B cell (primary cell): ENCODE results near the gene GBP5. TPM values are rescaled to one million over a fixed set of nuclear protein-coding genes. Genes with fewer than 3 reads are reported as not detected.

ENCODE experiments used
- ATAC-seq: fragments of 200-7000 bp; cut with Tn5 transposase; one replicate; pipeline ENCODE4 v1.10.0; 2021; ENCODE audit warnings: low read depth, mild to moderate bottlenecking, moderate number of reproducible peaks, moderate library complexity
- CTCF ChIA-PET: fragments of 350-600 bp; sonication (Branson Sonifier 250); formaldehyde crosslinking; loops from one replicate; lab custom pipeline; 2021; ENCODE audit warnings: antibody characterized with exemption, inconsistent platforms; lab: Charles Lee
- POLR2A ChIA-PET: fragments of 350-600 bp; sonication (Branson Sonifier 250); formaldehyde crosslinking; loops from one replicate; lab custom pipeline; 2021; ENCODE audit warnings: antibody characterized with exemption; lab: Charles Lee
- DNase-seq: peaks from one replicate; pipeline ENCODE4 v3.0.0; 2013
- H2AFZ ChIP-seq: 2 replicates; pipeline ENCODE4 v1.6.1; 2012; ENCODE audit warnings: mild to moderate bottlenecking, low read depth, low read length; ENCODE audit not compliant: insufficient read depth, poor library complexity, severe bottlenecking
- H3K27ac ChIP-seq, 2 donors: 1 replicate in 1 of 2; 2 replicates in 1 of 2; pipeline ENCODE4 v1.5.1; 2012 to 2013; ENCODE audit warnings: low read length in 2 of 2, mild to moderate bottlenecking in 2 of 2, moderate library complexity in 1 of 2
- H3K27me3 ChIP-seq, 4 experiments: fragments of 200-600 bp in 1 of 4; sonication (generic) in 1 of 4; replicated peaks in 1 of 4; 1 replicate in 2 of 4; 2 replicates in 2 of 4; pipeline versions ENCODE4 v1.6.1 to v1.7.0; 2013 to 2016; ENCODE audit warnings: low read length in 3 of 4, mild to moderate bottlenecking in 2 of 4, mixed read lengths in 1 of 4, moderate library complexity in 1 of 4; ENCODE audit not compliant: insufficient read depth in 4 of 4, control insufficient read depth in 3 of 4; ENCODE audit errors: control extremely low read depth in 1 of 4
- H3K36me3 ChIP-seq, 2 experiments: replicated peaks in 1 of 2; 1 replicate in 1 of 2; 2 replicates in 1 of 2; pipeline versions ENCODE4 v1.6.1 to v1.7.1; 2013; ENCODE audit warnings: low read length in 1 of 2; ENCODE audit not compliant: insufficient read depth in 2 of 2, control insufficient read depth in 1 of 2; ENCODE audit errors: control extremely low read depth in 1 of 2, extremely low read depth in 1 of 2
- H3K4me1 ChIP-seq, 2 donors: fragments of 200-600 bp in 1 of 2; sonication (generic) in 1 of 2; 1 replicate in 1 of 2; 2 replicates in 1 of 2; pipeline versions ENCODE4 v1.5.1 to v1.6.1; 2013 to 2017; ENCODE audit warnings: low read length in 2 of 2; ENCODE audit not compliant: control insufficient read depth in 2 of 2, insufficient read depth in 2 of 2
- H3K4me2 ChIP-seq: replicated peaks from 2 replicates; pipeline ENCODE3; 2012; ENCODE audit warnings: mild to moderate bottlenecking, low read depth, low read length; ENCODE audit not compliant: poor library complexity, severe bottlenecking
- H3K4me3 ChIP-seq, 5 experiments: fragments of 200-600 bp in 1 of 5; sonication (generic) in 1 of 5; 1 replicate in 3 of 5; 2 replicates in 2 of 5; pipeline versions ENCODE4 v1.5.1 to v1.7.0; 2011 to 2016; ENCODE audit warnings: low read length in 4 of 5, mild to moderate bottlenecking in 4 of 5, low read depth in 2 of 5, control low read depth in 1 of 5, moderate library complexity in 1 of 5; ENCODE audit not compliant: insufficient read depth in 1 of 5; ENCODE audit errors: control extremely low read depth in 1 of 5, extremely low read depth in 1 of 5
- H3K79me2 ChIP-seq: fragments of 200-600 bp; sonication (generic); one replicate; pipeline ENCODE4 v1.6.0; 2016; ENCODE audit warnings: low read length; ENCODE audit not compliant: control insufficient read depth, insufficient read depth
- H3K9ac ChIP-seq: fragments of 200-600 bp; sonication (generic); 2 replicates; pipeline ENCODE4 v1.6.1; 2017; ENCODE audit warnings: mild to moderate bottlenecking, low read length, moderate library complexity
- H3K9me3 ChIP-seq, 3 donors: one replicate each; pipeline versions ENCODE4 v1.6.1 to v1.7.1; 2013; ENCODE audit warnings: low read length in 2 of 3; ENCODE audit not compliant: control insufficient read depth in 2 of 3, insufficient read depth in 1 of 3; ENCODE audit errors: control extremely low read depth in 1 of 3
- H4K20me1 ChIP-seq: 2 replicates; pipeline ENCODE4 v1.6.0; 2012; ENCODE audit warnings: mild to moderate bottlenecking, low read length; ENCODE audit not compliant: insufficient read depth, control insufficient read depth, poor library complexity, severe bottlenecking
- H3K27ac Mint-ChIP-seq: one replicate; pipeline ENCODE4 v1.8.0; 2021; ENCODE audit warnings: mixed read lengths
- H3K27me3 Mint-ChIP-seq: one replicate; pipeline ENCODE4 v1.8.0; 2021; ENCODE audit warnings: mixed read lengths
- H3K4me1 Mint-ChIP-seq: one replicate; pipeline ENCODE4 v1.8.0; 2021; ENCODE audit warnings: mixed read lengths
- H3K4me3 Mint-ChIP-seq: one replicate; pipeline ENCODE4 v1.8.0; 2021; ENCODE audit warnings: mixed read lengths
- H3K9me3 Mint-ChIP-seq: one replicate; pipeline ENCODE4 v1.8.0; 2022; ENCODE audit warnings: mixed read lengths; ENCODE audit not compliant: insufficient read depth
- EZH2 ChIP-seq: IDR thresholded peaks from 2 replicates; pipeline ENCODE4 v1.6.1; 2012; ENCODE audit warnings: borderline replicate concordance, low read depth, mild to moderate bottlenecking, moderate library complexity, low read length; ENCODE audit not compliant: insufficient read depth, poor library complexity, severe bottlenecking
- WGBS: methylation state at CpG from one replicate; pipeline ENCODE4 v1.1.5; 2013; ENCODE audit warnings: missing lambda C conversion rate; ENCODE audit not compliant: insufficient coverage; 5-methylcytosine and 5-hydroxymethylcytosine counted together
- intact Hi-C: fragments of 100-400 bp; cut with micrococcal nuclease; formaldehyde crosslinking; loops from one replicate; pipeline ENCODE4 v1.10.0; 2022
- polyA plus RNA-seq: library from polyadenylated mRNA; depleted of rRNA; stranded (reverse); fragments of >200 nt; gene quantifications from 2 replicates; pipeline ENCODE4 v1.2.3, GENCODE V29; 2012
- total RNA-seq, 2 donors: library from RNA; stranded (reverse); fragments of 120-200 nt in 1 of 2; gene quantifications; 1 replicate in 1 of 2; 2 replicates in 1 of 2; pipeline versions ENCODE4 v1.2.3 to v1.2.4, GENCODE V29; 2013 to 2022
- TF ChIP-seq, protein P1 (sequence below): fragments of 200-600 bp; IDR thresholded peaks from one replicate; pipeline ENCODE4 v1.8.0; 2022; ENCODE audit warnings: antibody characterized with exemption, mild to moderate bottlenecking

GBP5 gene
- total and polyA plus RNA-seq, 2 donors (not counting 1 experiment from before 2014, with no cell fraction given) = 17.6 to 25.2 TPM

DNA sequence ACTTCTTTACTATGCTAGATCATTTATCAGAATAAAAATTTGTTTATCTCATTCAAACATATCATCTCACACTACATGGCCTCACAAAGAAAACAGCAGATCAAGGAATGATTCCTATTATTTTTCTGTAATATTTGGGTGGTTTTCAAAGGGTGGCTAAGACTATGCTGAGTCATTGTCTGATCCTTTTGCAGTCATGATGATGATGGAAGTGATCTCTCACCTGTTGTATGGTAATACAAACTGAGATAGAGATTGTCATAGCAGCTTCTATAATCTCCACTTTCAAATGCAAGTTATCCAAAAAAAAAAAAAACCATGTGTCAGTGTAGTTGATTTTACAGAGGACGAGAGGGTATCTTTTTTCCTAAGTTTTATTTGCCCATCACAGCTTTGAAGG, 37.2 kb upstream of the GBP5 start:
- Mint-ChIP-seq H3K4me1 (peaks cover 24% of the 10 kb centered on the region), H3K4me3 (no peak overlapping the region), H3K9me3 (no peaks in the 10 kb centered on the region), H3K27ac (no peak overlapping the region), H3K27me3 (no peaks in the 10 kb centered on the region)
- Histone ChIP-seq H3K9ac (no peak overlapping the region), H4K20me1 (no peaks in the 10 kb centered on the region), H3K9me3 (no peaks in the 10 kb centered on the region), H3K27ac (no peak overlapping the region), H3K4me3 (no peak overlapping the region), H3K79me2 (no peaks in the 10 kb centered on the region), H3K36me3 (no peaks in the 10 kb centered on the region), H3K4me1 (peaks cover 21% of the 10 kb centered on the region in 2 donors), H3K4me2 (peak overlapping the region; percentile 37), H3K27me3 (no peaks in the 10 kb centered on the region), H2AFZ (peak overlapping the region; percentile 28)
- ATAC-seq (no peak), DNase-seq (no peak)
- intact Hi-C loops = no loop called here
- POLR2A ChIA-PET = interaction anchor here (0.7 kb wide), 1 partner anchor 25 kb away, joined by 5 read pairs; no protein-coding TSS in a partner anchor
- TF ChIP-seq, protein P1, sequence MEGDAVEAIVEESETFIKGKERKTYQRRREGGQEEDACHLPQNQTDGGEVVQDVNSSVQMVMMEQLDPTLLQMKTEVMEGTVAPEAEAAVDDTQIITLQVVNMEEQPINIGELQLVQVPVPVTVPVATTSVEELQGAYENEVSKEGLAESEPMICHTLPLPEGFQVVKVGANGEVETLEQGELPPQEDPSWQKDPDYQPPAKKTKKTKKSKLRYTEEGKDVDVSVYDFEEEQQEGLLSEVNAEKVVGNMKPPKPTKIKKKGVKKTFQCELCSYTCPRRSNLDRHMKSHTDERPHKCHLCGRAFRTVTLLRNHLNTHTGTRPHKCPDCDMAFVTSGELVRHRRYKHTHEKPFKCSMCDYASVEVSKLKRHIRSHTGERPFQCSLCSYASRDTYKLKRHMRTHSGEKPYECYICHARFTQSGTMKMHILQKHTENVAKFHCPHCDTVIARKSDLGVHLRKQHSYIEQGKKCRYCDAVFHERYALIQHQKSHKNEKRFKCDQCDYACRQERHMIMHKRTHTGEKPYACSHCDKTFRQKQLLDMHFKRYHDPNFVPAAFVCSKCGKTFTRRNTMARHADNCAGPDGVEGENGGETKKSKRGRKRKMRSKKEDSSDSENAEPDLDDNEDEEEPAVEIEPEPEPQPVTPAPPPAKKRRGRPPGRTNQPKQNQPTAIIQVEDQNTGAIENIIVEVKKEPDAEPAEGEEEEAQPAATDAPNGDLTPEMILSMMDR = no peak
- no peak for TF ChIP-seq EZH2
- no CpG with 5 or more reads among the region's 1 CpG for WGBS
- CTCF ChIA-PET = interaction anchor here (1.1 kb wide), 1 partner anchor 325 kb away, joined by 5 read pairs; no protein-coding TSS in a partner anchor

DNA sequence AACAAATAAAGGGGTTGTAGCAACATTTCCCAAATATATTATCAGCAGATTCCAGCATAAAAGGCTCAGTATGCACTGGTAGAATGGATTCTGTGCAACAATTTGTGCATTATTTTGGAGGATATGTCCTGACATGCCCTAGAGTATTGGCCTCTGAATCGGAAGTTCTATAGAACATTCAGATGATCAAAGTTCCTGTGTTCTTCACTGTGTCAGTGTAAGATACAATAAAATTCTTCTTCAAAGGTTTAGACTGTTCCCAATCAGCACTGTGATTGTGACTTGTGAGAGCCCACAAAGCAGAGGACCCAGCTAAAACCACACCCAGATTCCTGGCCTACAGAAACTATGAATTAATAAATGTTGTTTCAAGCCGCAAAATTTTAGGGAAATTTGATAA, 33.6 kb upstream of the GBP5 start:
- no peaks in the 10 kb centered on the region for H3K27me3 ChIP-seq
- no peak overlapping the region for H3K27ac Mint-ChIP-seq
- H3K27me3 Mint-ChIP-seq = no peaks in the 10 kb centered on the region
- H3K4me3 Mint-ChIP-seq = no peak overlapping the region
- H3K4me3 ChIP-seq = no peak overlapping the region
- ChIA-PET POLR2A (no interaction called here), CTCF (no interaction called here)
- no peaks in the 10 kb centered on the region for H3K79me2 ChIP-seq
- peaks cover 14 to 15% of the 10 kb centered on the region in 2 donors for H3K4me1 ChIP-seq
- TF ChIP-seq, protein P1 = no peak
- TF ChIP-seq EZH2 = no peak
- peaks cover 19% of the 10 kb centered on the region for H3K4me1 Mint-ChIP-seq
- H3K36me3 ChIP-seq = no peaks in the 10 kb centered on the region
- WGBS = no CpG with 5 or more reads among the region's 2 CpGs
- H3K9me3 Mint-ChIP-seq = no peaks in the 10 kb centered on the region
- DNase-seq (no peak), ATAC-seq (no peak)
- H3K4me2 ChIP-seq = no peak overlapping the region
- H4K20me1 ChIP-seq = no peaks in the 10 kb centered on the region
- H3K9me3 ChIP-seq = peaks cover 0 to 10% (median 0%) of the 10 kb centered on the region in 3 donors
- intact Hi-C loops = no loop called here
- H3K9ac ChIP-seq = no peak overlapping the region
- H3K27ac ChIP-seq = no peak overlapping the region
- no peak overlapping the region for H2AFZ ChIP-seq
